ENCODE results near the gene EXOSC7.

DNA sequence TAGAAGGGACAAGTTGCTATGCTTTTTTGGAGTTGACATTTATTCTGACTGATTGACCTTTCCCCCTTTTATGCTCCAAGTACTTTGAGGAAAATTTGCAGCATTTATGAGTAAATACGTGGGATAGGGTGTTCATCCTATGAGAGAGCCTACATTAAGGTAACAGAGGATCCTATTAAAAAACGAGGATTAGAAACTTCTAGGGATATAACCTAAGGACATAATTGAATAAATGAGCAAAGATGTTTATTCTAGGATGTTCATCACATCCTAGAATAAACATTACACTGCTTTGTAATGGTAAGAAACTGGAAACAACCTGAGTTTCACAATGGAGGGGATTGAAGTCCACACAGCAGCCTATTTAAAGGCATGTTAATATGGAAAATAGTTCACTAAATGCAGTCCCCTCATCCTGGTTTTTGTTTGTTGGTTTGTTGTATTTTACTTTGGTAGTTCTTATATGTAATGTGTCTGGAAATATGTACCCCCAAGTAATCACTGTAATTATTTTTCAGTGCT lies 26.2 kb downstream of the EXOSC7 start:
- TF ChIP-seq, protein P1, sequence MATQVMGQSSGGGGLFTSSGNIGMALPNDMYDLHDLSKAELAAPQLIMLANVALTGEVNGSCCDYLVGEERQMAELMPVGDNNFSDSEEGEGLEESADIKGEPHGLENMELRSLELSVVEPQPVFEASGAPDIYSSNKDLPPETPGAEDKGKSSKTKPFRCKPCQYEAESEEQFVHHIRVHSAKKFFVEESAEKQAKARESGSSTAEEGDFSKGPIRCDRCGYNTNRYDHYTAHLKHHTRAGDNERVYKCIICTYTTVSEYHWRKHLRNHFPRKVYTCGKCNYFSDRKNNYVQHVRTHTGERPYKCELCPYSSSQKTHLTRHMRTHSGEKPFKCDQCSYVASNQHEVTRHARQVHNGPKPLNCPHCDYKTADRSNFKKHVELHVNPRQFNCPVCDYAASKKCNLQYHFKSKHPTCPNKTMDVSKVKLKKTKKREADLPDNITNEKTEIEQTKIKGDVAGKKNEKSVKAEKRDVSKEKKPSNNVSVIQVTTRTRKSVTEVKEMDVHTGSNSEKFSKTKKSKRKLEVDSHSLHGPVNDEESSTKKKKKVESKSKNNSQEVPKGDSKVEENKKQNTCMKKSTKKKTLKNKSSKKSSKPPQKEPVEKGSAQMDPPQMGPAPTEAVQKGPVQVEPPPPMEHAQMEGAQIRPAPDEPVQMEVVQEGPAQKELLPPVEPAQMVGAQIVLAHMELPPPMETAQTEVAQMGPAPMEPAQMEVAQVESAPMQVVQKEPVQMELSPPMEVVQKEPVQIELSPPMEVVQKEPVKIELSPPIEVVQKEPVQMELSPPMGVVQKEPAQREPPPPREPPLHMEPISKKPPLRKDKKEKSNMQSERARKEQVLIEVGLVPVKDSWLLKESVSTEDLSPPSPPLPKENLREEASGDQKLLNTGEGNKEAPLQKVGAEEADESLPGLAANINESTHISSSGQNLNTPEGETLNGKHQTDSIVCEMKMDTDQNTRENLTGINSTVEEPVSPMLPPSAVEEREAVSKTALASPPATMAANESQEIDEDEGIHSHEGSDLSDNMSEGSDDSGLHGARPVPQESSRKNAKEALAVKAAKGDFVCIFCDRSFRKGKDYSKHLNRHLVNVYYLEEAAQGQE (IDR thresholded peaks at IDR 0.05; ENCODE audit: low read depth), result no peak
- TF ChIP-seq CREB1 (IDR thresholded peaks at IDR 0.05; ENCODE audit: low read depth), result no peak
- no peak for TF ChIP-seq EP300 (IDR thresholded peaks at IDR 0.05; ENCODE audit: borderline replicate concordance)
- no peak for TF ChIP-seq USF1 (IDR thresholded peaks at IDR 0.05)
- no peak for TF ChIP-seq RAD21 (IDR thresholded peaks at IDR 0.05; ENCODE audit: low read depth)
- TF ChIP-seq YY1 (IDR thresholded peaks at IDR 0.05; ENCODE audit: low read depth), result no peak
- no peak for TF ChIP-seq TAF1 (IDR thresholded peaks at IDR 0.05; ENCODE audit: low read depth)
- no peak for TF ChIP-seq NFIC (IDR thresholded peaks at IDR 0.05)
- TF ChIP-seq, protein P2, sequence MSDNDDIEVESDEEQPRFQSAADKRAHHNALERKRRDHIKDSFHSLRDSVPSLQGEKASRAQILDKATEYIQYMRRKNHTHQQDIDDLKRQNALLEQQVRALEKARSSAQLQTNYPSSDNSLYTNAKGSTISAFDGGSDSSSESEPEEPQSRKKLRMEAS (IDR thresholded peaks at IDR 0.05), result no peak
- TF ChIP-seq EGR1 (IDR thresholded peaks at IDR 0.05), result no peak
- no peak for TF ChIP-seq FOXM1 (IDR thresholded peaks at IDR 0.05; ENCODE audit: borderline replicate concordance, low read depth)
- no peak for TF ChIP-seq ZBTB7A (IDR thresholded peaks at IDR 0.05; ENCODE audit: low read depth)
- TF ChIP-seq CEBPB (IDR thresholded peaks at IDR 0.05), result no peak
- no peak for TF ChIP-seq TCF12 (IDR thresholded peaks at IDR 0.05; ENCODE audit: low read depth)
